HEK293 (cell line): ENCODE data around the gene ANKRD49.

Experiments
- CTCF ChIA-PET: fragments of 350-600 bp; formaldehyde crosslinking; extraction: SDS; loops from one replicate; lab custom pipeline; 2021; ENCODE audit warnings: antibody characterized with exemption; lab: Yijun Ruan, JAX
- POLR2A ChIA-PET: fragments of 300-600 bp; formaldehyde crosslinking; extraction: SDS; loops from one replicate; lab custom pipeline; 2020; ENCODE audit warnings: antibody characterized with exemption, inconsistent platforms; lab: Yijun Ruan, JAX
- H3K27ac ChIP-seq: fragments of 200-500 bp; sonication (Bioruptor generic); 2 replicates; pipeline ENCODE4 v1.5.1; 2014; ENCODE audit warnings: low read depth, low read length, control low read depth, inconsistent platforms; ENCODE audit errors: extremely low read depth
- H3K36me3 ChIP-seq, 2 experiments: fragments of 200-500 bp in 1 of 2; sonication (Bioruptor generic) in 1 of 2; 1 replicate in 1 of 2; 2 replicates in 1 of 2; pipeline ENCODE4 v1.5.1; 2014 to 2017; ENCODE audit warnings: inconsistent platforms in 2 of 2, low read length in 2 of 2; ENCODE audit not compliant: control insufficient read depth in 2 of 2, insufficient read depth in 1 of 2
- H3K4me1 ChIP-seq: fragments of 200-500 bp; sonication (Bioruptor generic); 2 replicates; pipeline ENCODE4 v1.5.1; 2014; ENCODE audit warnings: mild to moderate bottlenecking, low read length, inconsistent platforms; ENCODE audit not compliant: control insufficient read depth, insufficient read depth
- H3K4me3 ChIP-seq: 2 replicates; pipeline ENCODE4 v1.5.1; 2011; ENCODE audit warnings: low read depth, mild to moderate bottlenecking, control low read depth, low read length, moderate library complexity
- H3K9me3 ChIP-seq: fragments of 200-500 bp; sonication (Bioruptor generic); 2 replicates; pipeline ENCODE4 v1.5.1; 2014; ENCODE audit warnings: low read depth, low read length, inconsistent platforms; ENCODE audit not compliant: control insufficient read depth, insufficient read depth
- GLI2 ChIP-seq: fragments of 450-650 bp; formaldehyde crosslinking; IDR thresholded peaks from 2 replicates; pipeline ENCODE4; 2017; ENCODE audit warnings: missing biosample characterization, missing genetic modification characterization, low read depth, borderline replicate concordance
- GLIS1 ChIP-seq: fragments of 450-650 bp; formaldehyde crosslinking; IDR thresholded peaks from 2 replicates; pipeline ENCODE4 v1.5.1; 2016; ENCODE audit warnings: missing biosample characterization, missing genetic modification characterization
- HOXA7 ChIP-seq: sonication (generic); formaldehyde crosslinking; IDR thresholded peaks from 2 replicates; pipeline ENCODE4 v1.8.1; 2022; ENCODE audit warnings: missing genetic modification reagents, borderline replicate concordance
- KLF8 ChIP-seq: fragments of 450-650 bp; formaldehyde crosslinking; IDR thresholded peaks from 2 replicates; pipeline ENCODE4 v1.5.1; 2016; ENCODE audit warnings: missing biosample characterization, missing genetic modification characterization
- WT1 ChIP-seq: fragments of 450-650 bp; formaldehyde crosslinking; IDR thresholded peaks from 2 replicates; pipeline ENCODE4 v1.5.1; 2016; ENCODE audit warnings: missing biosample characterization, missing genetic modification characterization
- ZNF311 ChIP-seq: fragments of 450-650 bp; formaldehyde crosslinking; IDR thresholded peaks from 2 replicates; pipeline ENCODE4 v1.5.1; 2017; ENCODE audit warnings: missing biosample characterization, missing genetic modification characterization, borderline replicate concordance
- ZNF366 ChIP-seq: fragments of 450-650 bp; formaldehyde crosslinking; conservative IDR thresholded peaks from 2 replicates; pipeline ENCODE4 v1.5.1; 2016; ENCODE audit warnings: missing biosample characterization, missing genetic modification characterization
- ZNF426 ChIP-seq: fragments of 450-650 bp; formaldehyde crosslinking; IDR thresholded peaks from 2 replicates; pipeline ENCODE4 v1.5.1; 2017; ENCODE audit warnings: missing biosample characterization, missing genetic modification characterization, mild to moderate bottlenecking, inconsistent platforms, moderate library complexity
- ZNF433 ChIP-seq: fragments of 450-650 bp; formaldehyde crosslinking; IDR thresholded peaks from 2 replicates; pipeline ENCODE4 v1.5.1; 2016; ENCODE audit warnings: missing biosample characterization, missing genetic modification characterization, low read depth
- ZNF776 ChIP-seq: fragments of 450-650 bp; formaldehyde crosslinking; IDR thresholded peaks from 2 replicates; pipeline ENCODE4 v1.5.0; 2017; ENCODE audit warnings: missing biosample characterization, missing genetic modification characterization, borderline replicate concordance
- ZNF843 ChIP-seq: fragments of 450-650 bp; formaldehyde crosslinking; IDR thresholded peaks from 2 replicates; pipeline ENCODE4 v1.5.1; 2016; ENCODE audit warnings: missing biosample characterization, missing genetic modification characterization
- TF ChIP-seq, protein P1 (sequence below): fragments of 450-650 bp; formaldehyde crosslinking; IDR thresholded peaks from 2 replicates; pipeline ENCODE4 v1.5.1; 2016; ENCODE audit warnings: missing biosample characterization, missing genetic modification characterization, borderline replicate concordance
- TF ChIP-seq, protein P2 (sequence below): fragments of 450-650 bp; formaldehyde crosslinking; IDR thresholded peaks from 2 replicates; pipeline ENCODE4 v1.5.1; 2017; ENCODE audit warnings: missing biosample characterization, missing genetic modification characterization
- TF ChIP-seq, protein P3 (sequence below): sonication (generic); formaldehyde crosslinking; IDR thresholded peaks from 2 replicates; pipeline ENCODE4 v1.8.1; 2022; ENCODE audit warnings: mild to moderate bottlenecking, moderate library complexity, missing genetic modification reagents
- TF ChIP-seq, protein P4 (sequence below): fragments of 450-650 bp; formaldehyde crosslinking; IDR thresholded peaks from 2 replicates; pipeline ENCODE4 v1.5.1; 2016; ENCODE audit warnings: missing biosample characterization, missing genetic modification characterization
- TF ChIP-seq, protein P5 (sequence below): fragments of 450-650 bp; formaldehyde crosslinking; IDR thresholded peaks from 2 replicates; pipeline ENCODE4 v1.5.1; 2017; ENCODE audit warnings: missing biosample characterization, mild to moderate bottlenecking, missing genetic modification characterization, moderate library complexity
- TF ChIP-seq, protein P6 (sequence below): fragments of 450-650 bp; formaldehyde crosslinking; IDR thresholded peaks from 2 replicates; pipeline ENCODE4 v1.5.0; 2017; ENCODE audit warnings: missing biosample characterization, missing genetic modification characterization, borderline replicate concordance

ANKRD49 gene

DNA sequence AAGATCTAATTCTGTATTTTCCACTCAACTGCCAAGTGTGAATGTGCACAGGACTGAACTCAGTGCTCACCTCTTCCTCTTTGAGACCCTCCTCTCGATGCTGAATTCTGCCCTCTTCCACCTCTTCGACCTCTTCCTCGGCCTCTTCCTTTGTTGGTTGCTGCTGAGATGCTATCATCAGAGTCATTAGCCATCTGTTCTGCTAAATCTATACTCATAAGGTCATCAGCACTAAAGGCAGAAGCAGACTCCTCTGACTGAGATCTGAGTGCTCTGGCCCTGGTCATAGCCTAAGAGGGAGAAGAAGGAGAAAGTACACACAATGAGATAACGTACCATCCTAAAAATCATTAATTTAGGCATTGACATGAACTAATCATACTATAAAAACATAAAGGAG is 46.6 kb upstream of the ANKRD49 start:
- H3K9me3 ChIP-seq = no peaks in the 10 kb centered on the region
- CTCF ChIA-PET = no interaction called here
- TF ChIP-seq GLIS1 (tag by site-specific recombination) (no peak), ZNF426 (tag by site-specific recombination) (no peak), KLF8 (tag by site-specific recombination) (no peak), GLI2 (tag by site-specific recombination) (no peak), ZNF433 (tag by site-specific recombination) (no peak), ZNF366 (tag by site-specific recombination) (no peak), HOXA7 (CRISPR knock-in tag) (no peak), ZNF311 (tag by site-specific recombination) (no peak), ZNF843 (tag by site-specific recombination) (no peak), ZNF776 (tag by site-specific recombination) (no peak), WT1 (tag by site-specific recombination) (no peak)
- TF ChIP-seq, protein P1, sequence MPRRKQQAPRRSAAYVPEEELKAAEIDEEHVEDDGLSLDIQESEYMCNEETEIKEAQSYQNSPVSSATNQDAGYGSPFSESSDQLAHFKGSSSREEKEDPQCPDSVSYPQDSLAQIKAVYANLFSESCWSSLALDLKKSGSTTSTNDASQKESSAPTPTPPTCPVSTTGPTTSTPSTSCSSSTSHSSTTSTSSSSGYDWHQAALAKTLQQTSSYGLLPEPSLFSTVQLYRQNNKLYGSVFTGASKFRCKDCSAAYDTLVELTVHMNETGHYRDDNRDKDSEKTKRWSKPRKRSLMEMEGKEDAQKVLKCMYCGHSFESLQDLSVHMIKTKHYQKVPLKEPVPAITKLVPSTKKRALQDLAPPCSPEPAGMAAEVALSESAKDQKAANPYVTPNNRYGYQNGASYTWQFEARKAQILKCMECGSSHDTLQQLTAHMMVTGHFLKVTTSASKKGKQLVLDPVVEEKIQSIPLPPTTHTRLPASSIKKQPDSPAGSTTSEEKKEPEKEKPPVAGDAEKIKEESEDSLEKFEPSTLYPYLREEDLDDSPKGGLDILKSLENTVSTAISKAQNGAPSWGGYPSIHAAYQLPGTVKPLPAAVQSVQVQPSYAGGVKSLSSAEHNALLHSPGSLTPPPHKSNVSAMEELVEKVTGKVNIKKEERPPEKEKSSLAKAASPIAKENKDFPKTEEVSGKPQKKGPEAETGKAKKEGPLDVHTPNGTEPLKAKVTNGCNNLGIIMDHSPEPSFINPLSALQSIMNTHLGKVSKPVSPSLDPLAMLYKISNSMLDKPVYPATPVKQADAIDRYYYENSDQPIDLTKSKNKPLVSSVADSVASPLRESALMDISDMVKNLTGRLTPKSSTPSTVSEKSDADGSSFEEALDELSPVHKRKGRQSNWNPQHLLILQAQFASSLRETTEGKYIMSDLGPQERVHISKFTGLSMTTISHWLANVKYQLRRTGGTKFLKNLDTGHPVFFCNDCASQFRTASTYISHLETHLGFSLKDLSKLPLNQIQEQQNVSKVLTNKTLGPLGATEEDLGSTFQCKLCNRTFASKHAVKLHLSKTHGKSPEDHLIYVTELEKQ (tag by site-specific recombination) = no peak
- TF ChIP-seq, protein P2, sequence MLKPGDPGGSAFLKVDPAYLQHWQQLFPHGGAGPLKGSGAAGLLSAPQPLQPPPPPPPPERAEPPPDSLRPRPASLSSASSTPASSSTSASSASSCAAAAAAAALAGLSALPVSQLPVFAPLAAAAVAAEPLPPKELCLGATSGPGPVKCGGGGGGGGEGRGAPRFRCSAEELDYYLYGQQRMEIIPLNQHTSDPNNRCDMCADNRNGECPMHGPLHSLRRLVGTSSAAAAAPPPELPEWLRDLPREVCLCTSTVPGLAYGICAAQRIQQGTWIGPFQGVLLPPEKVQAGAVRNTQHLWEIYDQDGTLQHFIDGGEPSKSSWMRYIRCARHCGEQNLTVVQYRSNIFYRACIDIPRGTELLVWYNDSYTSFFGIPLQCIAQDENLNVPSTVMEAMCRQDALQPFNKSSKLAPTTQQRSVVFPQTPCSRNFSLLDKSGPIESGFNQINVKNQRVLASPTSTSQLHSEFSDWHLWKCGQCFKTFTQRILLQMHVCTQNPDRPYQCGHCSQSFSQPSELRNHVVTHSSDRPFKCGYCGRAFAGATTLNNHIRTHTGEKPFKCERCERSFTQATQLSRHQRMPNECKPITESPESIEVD (tag by site-specific recombination) = no peak
- TF ChIP-seq, protein P3, sequence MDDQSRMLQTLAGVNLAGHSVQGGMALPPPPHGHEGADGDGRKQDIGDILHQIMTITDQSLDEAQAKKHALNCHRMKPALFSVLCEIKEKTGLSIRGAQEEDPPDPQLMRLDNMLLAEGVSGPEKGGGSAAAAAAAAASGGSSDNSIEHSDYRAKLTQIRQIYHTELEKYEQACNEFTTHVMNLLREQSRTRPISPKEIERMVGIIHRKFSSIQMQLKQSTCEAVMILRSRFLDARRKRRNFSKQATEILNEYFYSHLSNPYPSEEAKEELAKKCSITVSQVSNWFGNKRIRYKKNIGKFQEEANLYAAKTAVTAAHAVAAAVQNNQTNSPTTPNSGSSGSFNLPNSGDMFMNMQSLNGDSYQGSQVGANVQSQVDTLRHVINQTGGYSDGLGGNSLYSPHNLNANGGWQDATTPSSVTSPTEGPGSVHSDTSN (CRISPR knock-in tag) = no peak
- TF ChIP-seq, protein P4, sequence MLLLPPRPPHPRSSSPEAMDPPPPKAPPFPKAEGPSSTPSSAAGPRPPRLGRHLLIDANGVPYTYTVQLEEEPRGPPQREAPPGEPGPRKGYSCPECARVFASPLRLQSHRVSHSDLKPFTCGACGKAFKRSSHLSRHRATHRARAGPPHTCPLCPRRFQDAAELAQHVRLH = no peak
- TF ChIP-seq, protein P5, sequence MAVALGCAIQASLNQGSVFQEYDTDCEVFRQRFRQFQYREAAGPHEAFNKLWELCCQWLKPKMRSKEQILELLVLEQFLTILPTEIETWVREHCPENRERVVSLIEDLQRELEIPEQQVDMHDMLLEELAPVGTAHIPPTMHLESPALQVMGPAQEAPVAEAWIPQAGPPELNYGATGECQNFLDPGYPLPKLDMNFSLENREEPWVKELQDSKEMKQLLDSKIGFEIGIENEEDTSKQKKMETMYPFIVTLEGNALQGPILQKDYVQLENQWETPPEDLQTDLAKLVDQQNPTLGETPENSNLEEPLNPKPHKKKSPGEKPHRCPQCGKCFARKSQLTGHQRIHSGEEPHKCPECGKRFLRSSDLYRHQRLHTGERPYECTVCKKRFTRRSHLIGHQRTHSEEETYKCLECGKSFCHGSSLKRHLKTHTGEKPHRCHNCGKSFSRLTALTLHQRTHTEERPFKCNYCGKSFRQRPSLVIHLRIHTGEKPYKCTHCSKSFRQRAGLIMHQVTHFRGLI (tag by site-specific recombination) = no peak
- TF ChIP-seq, protein P6, sequence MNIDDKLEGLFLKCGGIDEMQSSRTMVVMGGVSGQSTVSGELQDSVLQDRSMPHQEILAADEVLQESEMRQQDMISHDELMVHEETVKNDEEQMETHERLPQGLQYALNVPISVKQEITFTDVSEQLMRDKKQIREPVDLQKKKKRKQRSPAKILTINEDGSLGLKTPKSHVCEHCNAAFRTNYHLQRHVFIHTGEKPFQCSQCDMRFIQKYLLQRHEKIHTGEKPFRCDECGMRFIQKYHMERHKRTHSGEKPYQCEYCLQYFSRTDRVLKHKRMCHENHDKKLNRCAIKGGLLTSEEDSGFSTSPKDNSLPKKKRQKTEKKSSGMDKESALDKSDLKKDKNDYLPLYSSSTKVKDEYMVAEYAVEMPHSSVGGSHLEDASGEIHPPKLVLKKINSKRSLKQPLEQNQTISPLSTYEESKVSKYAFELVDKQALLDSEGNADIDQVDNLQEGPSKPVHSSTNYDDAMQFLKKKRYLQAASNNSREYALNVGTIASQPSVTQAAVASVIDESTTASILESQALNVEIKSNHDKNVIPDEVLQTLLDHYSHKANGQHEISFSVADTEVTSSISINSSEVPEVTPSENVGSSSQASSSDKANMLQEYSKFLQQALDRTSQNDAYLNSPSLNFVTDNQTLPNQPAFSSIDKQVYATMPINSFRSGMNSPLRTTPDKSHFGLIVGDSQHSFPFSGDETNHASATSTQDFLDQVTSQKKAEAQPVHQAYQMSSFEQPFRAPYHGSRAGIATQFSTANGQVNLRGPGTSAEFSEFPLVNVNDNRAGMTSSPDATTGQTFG (tag by site-specific recombination) = no peak
- TF ChIP-seq, all 188 proteins: peak for 0
- no peak overlapping the region for H3K4me3 ChIP-seq
- no peaks in the 10 kb centered on the region for H3K4me1 ChIP-seq
- H3K27ac ChIP-seq = no peak overlapping the region
- peaks cover 17 to 52% of the 10 kb centered on the region in 2 experiments; a peak in 2 of 3 replicates for H3K36me3 ChIP-seq
- POLR2A ChIA-PET = no interaction called here
